Gastroesophageal sphincter (tissue), 3 donors: Measurements from ENCODE around the gene RYR3.

Experiments
- EP300 ChIP-seq: sonication (generic); formaldehyde crosslinking; IDR thresholded peaks from one replicate; pipeline ENCODE4 v1.6.1; 2017; ENCODE audit warnings: antibody characterized with exemption, mild to moderate bottlenecking
- POLR2A ChIP-seq, 2 donors: fragments of 450-650 bp; IDR thresholded peaks; one replicate each; pipeline ENCODE4 v1.6.1; 2017; ENCODE audit warnings: antibody characterized with exemption in 2 of 2, mild to moderate bottlenecking in 2 of 2, moderate library complexity in 1 of 2
- POLR2AphosphoS5 ChIP-seq: sonication (generic); formaldehyde crosslinking; IDR thresholded peaks from one replicate; pipeline ENCODE4 v1.6.1; 2017; ENCODE audit warnings: antibody characterized with exemption
- TF ChIP-seq, protein P1 (sequence below), 4 experiments: fragments of 200-600 bp in 2 of 4; fragments of 450-650 bp in 2 of 4; sonication (generic) in 1 of 4; IDR thresholded peaks; one replicate each; pipeline ENCODE4 v1.5.1; 2017 to 2019; ENCODE audit warnings: antibody characterized with exemption in 4 of 4, mild to moderate bottlenecking in 2 of 4, moderate library complexity in 2 of 4

DNA sequence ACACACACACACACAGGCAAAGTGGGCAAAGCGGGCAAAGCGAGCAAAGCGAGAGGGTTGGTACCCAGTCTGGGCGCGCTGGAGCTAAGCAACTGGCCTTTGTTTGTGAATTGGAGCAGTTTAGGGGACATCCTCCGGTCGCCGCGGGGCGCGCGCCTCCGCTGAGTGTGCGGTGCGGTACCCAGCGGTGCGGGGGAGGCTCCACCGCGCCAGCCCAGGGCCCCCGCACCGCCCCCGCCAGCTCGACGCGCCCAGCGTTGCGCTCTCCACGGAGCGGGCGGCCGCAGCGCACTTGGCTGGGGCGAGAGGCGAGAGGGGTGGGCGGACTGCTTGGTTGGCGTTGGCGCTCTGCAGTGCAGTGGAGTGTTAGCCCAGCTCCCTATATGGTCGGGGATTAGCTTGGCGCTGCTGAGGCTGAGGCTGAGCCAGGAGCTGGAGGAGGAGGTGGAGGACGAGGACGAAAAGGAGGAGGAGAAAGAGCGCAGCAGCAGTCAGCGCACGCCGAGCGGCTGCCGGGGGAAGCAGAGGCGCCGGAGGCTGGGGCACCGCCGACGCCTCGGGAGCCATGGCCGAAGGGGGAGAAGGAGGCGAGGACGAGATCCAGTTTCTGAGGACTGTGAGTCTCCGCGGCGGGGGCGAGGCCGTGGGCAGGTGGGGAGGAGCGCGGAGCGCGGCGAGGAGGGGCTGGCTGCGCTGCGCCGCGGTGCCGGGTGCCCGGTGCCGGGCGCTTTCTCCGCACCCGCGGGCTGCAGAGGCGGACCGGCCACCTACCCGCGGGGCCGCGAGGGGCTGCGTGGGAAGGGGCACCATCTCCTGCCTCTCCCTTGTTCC, at the start of gene RYR3:
- TF ChIP-seq, protein P1, sequence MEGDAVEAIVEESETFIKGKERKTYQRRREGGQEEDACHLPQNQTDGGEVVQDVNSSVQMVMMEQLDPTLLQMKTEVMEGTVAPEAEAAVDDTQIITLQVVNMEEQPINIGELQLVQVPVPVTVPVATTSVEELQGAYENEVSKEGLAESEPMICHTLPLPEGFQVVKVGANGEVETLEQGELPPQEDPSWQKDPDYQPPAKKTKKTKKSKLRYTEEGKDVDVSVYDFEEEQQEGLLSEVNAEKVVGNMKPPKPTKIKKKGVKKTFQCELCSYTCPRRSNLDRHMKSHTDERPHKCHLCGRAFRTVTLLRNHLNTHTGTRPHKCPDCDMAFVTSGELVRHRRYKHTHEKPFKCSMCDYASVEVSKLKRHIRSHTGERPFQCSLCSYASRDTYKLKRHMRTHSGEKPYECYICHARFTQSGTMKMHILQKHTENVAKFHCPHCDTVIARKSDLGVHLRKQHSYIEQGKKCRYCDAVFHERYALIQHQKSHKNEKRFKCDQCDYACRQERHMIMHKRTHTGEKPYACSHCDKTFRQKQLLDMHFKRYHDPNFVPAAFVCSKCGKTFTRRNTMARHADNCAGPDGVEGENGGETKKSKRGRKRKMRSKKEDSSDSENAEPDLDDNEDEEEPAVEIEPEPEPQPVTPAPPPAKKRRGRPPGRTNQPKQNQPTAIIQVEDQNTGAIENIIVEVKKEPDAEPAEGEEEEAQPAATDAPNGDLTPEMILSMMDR (IDR thresholded peaks at IDR 0.05) = no peak
- TF ChIP-seq POLR2A (IDR thresholded peaks at IDR 0.05) = no peak
- no peak for TF ChIP-seq EP300
- TF ChIP-seq POLR2AphosphoS5 = no peak
